ENCODE data around the gene EIF2S2.

Gene EIF2S2

GRCh38 chr20:34120213-34120612, 8.2 kb upstream of the EIF2S2 start:
- no peak for DNase-seq (ENCODE audit: low read depth, low spot score)

- no peak for DNase-seq (ENCODE audit: low read depth, low spot score)
Observed at GRCh38 chr20:34115232-34115631, 3.2 kb upstream of the EIF2S2 start.

- no peak for DNase-seq (ENCODE audit: low read depth, low spot score)
Observed at GRCh38 chr20:34114809-34115208, 2.8 kb upstream of the EIF2S2 start.

- no peak for DNase-seq (ENCODE audit: low read depth, low spot score)
Observed at GRCh38 chr20:34112600-34113101, 608 bp upstream of the EIF2S2 start.

- DNase-seq (ENCODE audit: low read depth, low spot score) = no peak
Observed at GRCh38 chr20:34110745-34111641, 1.1 kb downstream of the EIF2S2 start.

- no peak for DNase-seq (ENCODE audit: low read depth, low spot score)
Observed at GRCh38 chr20:34110025-34110744, 1.9 kb downstream of the EIF2S2 start.

GRCh38 chr20:34109442-34109841, 2.6 kb downstream of the EIF2S2 start:
- DNase-seq (ENCODE audit: low read depth, low spot score) = no peak

- no peak for DNase-seq (ENCODE audit: low read depth, low spot score)
Observed at GRCh38 chr20:34108616-34109174, 3.3 kb downstream of the EIF2S2 start.

- no peak for DNase-seq (ENCODE audit: low read depth, low spot score)
Observed at GRCh38 chr20:34105978-34106675, 5.9 kb downstream of the EIF2S2 start.

GRCh38 chr20:34104059-34104458, 8.0 kb downstream of the EIF2S2 start:
- DNase-seq (ENCODE audit: low read depth, low spot score) = no peak

GRCh38 chr20:34102342-34102741, 9.7 kb downstream of the EIF2S2 start:
- DNase-seq (ENCODE audit: low read depth, low spot score) = no peak

GRCh38 chr20:34100576-34100975, 11.5 kb downstream of the EIF2S2 start:
- DNase-seq (ENCODE audit: low read depth, low spot score) = no peak

GRCh38 chr20:34099675-34100074, 12.4 kb downstream of the EIF2S2 start:
- no peak for DNase-seq (ENCODE audit: low read depth, low spot score)

GRCh38 chr20:34098570-34098969, 13.5 kb downstream of the EIF2S2 start:
- no peak for DNase-seq (ENCODE audit: low read depth, low spot score)

GRCh38 chr20:34096699-34097444, 15.2 kb downstream of the EIF2S2 start:
- DNase-seq (ENCODE audit: low read depth, low spot score) = no peak

- no peak for DNase-seq (ENCODE audit: low read depth, low spot score)
Observed at GRCh38 chr20:34095825-34096224, 16.2 kb downstream of the EIF2S2 start.

- DNase-seq (ENCODE audit: low read depth, low spot score) = no peak
Observed at GRCh38 chr20:34093895-34094294, 18.1 kb downstream of the EIF2S2 start.

GRCh38 chr20:34091637-34092200, 20.3 kb downstream of the EIF2S2 start:
- no peak for DNase-seq (ENCODE audit: low read depth, low spot score)

GRCh38 chr20:34090645-34091044, 21.4 kb downstream of the EIF2S2 start:
- DNase-seq (ENCODE audit: low read depth, low spot score) = no peak

GRCh38 chr20:34089655-34090345, 22.2 kb downstream of the EIF2S2 start:
- no peak for DNase-seq (ENCODE audit: low read depth, low spot score)

Measured in iPS DF 19.7 (cell line).